ENCODE data around the gene DENND1A. TPM values are rescaled to one million over a fixed set of nuclear protein-coding genes. Genes with fewer than 3 reads are reported as not detected.

The DENND1A gene
- total RNA-seq, 2 experiments from 2014 or later, result 21.9 to 23.3 TPM

GRCh38 chr9:123426406-123426805 lies 503.5 kb downstream of the DENND1A start:
- ChIA-PET CTCF (interaction anchor here (1.0 to 1.1 kb wide), 2 partner anchors 26 to 35 kb away, joined by 3 read pairs; no protein-coding TSS in a partner anchor), POLR2A (no interaction called here)
- Mint-ChIP-seq H3K9me3 (no peaks in the 10 kb centered on the region), H3K4me1 (ENCODE audit: low read depth) (no peaks in the 10 kb centered on the region), H3K4me3 (no peak overlapping the region), H3K36me3 (ENCODE audit: low read depth) (peaks cover 19% of the 10 kb centered on the region), H3K27me3 (no peaks in the 10 kb centered on the region), H3K27ac (no peak overlapping the region)
- ATAC-seq (no peak), DNase-seq (no peak)
- intact Hi-C loops (cut with micrococcal nuclease), result no loop called here
- TF ChIP-seq CTCF (IDR thresholded peaks at IDR 0.05), result no peak

GRCh38 chr9:123425836-123426365 lies 504.0 kb downstream of the DENND1A start:
- Mint-ChIP-seq H3K9me3 (no peaks in the 10 kb centered on the region), H3K4me1 (ENCODE audit: low read depth) (no peaks in the 10 kb centered on the region), H3K27me3 (no peaks in the 10 kb centered on the region), H3K4me3 (no peak overlapping the region), H3K36me3 (ENCODE audit: low read depth) (peaks cover 16% of the 10 kb centered on the region), H3K27ac (no peak overlapping the region)
- intact Hi-C loops (cut with micrococcal nuclease), result no loop called here
- ATAC-seq, result no peak
- POLR2A ChIA-PET, result no interaction called here
- no peak for DNase-seq
- TF ChIP-seq CTCF (IDR thresholded peaks at IDR 0.05), result no peak
- CTCF ChIA-PET, result interaction anchor here (1.0 to 1.1 kb wide), 2 partner anchors 26 to 36 kb away, joined by 3 read pairs; no protein-coding TSS in a partner anchor

GRCh38 chr9:123425261-123425821 lies 504.6 kb downstream of the DENND1A start:
- ChIA-PET CTCF (interaction anchor here (1.1 kb wide), 1 partner anchor 25 kb away, joined by 3 read pairs; no protein-coding TSS in a partner anchor), POLR2A (no interaction called here)
- no peak for ATAC-seq
- Mint-ChIP-seq H3K27me3 (no peaks in the 10 kb centered on the region), H3K36me3 (ENCODE audit: low read depth) (peaks cover 15% of the 10 kb centered on the region), H3K9me3 (no peaks in the 10 kb centered on the region), H3K4me3 (no peak overlapping the region), H3K4me1 (ENCODE audit: low read depth) (no peaks in the 10 kb centered on the region), H3K27ac (no peak overlapping the region)
- no peak for DNase-seq
- no peak for TF ChIP-seq CTCF (IDR thresholded peaks at IDR 0.05)
- intact Hi-C loops (cut with micrococcal nuclease), result no loop called here

- ATAC-seq, result no peak
- H3K4me3 Mint-ChIP-seq, result no peak overlapping the region
- H3K9me3 Mint-ChIP-seq, result no peaks in the 10 kb centered on the region
- CTCF ChIA-PET, result no interaction called here
- H3K4me1 Mint-ChIP-seq (ENCODE audit: low read depth), result no peaks in the 10 kb centered on the region
- H3K27me3 Mint-ChIP-seq, result no peaks in the 10 kb centered on the region
- no peak overlapping the region for H3K27ac Mint-ChIP-seq
- H3K36me3 Mint-ChIP-seq (ENCODE audit: low read depth), result peaks cover 10% of the 10 kb centered on the region
- POLR2A ChIA-PET, result no interaction called here
- TF ChIP-seq CTCF (IDR thresholded peaks at IDR 0.05), result no peak
- DNase-seq, result no peak
- intact Hi-C loops (cut with micrococcal nuclease), result no loop called here
Observed at GRCh38 chr9:123424552-123425225, 505.2 kb downstream of the DENND1A start.

GRCh38 chr9:123424131-123424530 lies 505.8 kb downstream of the DENND1A start:
- no peak for DNase-seq
- POLR2A ChIA-PET, result no interaction called here
- no peaks in the 10 kb centered on the region for H3K4me1 Mint-ChIP-seq (ENCODE audit: low read depth)
- intact Hi-C loops (cut with micrococcal nuclease), result no loop called here
- H3K9me3 Mint-ChIP-seq, result no peaks in the 10 kb centered on the region
- ATAC-seq, result no peak
- CTCF ChIA-PET, result no interaction called here
- H3K36me3 Mint-ChIP-seq (ENCODE audit: low read depth), result peaks cover 6% of the 10 kb centered on the region
- no peak overlapping the region for H3K27ac Mint-ChIP-seq
- no peaks in the 10 kb centered on the region for H3K27me3 Mint-ChIP-seq
- no peak overlapping the region for H3K4me3 Mint-ChIP-seq
- TF ChIP-seq CTCF (IDR thresholded peaks at IDR 0.05), result no peak

Data from activated CD8-positive, alpha-beta T cell treated with anti-CD3 and anti-CD28 coated beads for 36 hours (primary cell).